ENCODE measurements around the gene CSNK1A1L. TPM values are rescaled to one million over a fixed set of nuclear protein-coding genes. Genes with fewer than 3 reads are reported as not detected.
A peak's percentile ranks its signal among the peaks of the same experiment; 100 is the strongest.

The CSNK1A1L gene
- total and polyA plus RNA-seq, 2 of the 4 experiments (the other 2 are of a cell fraction): not detected

DNA sequence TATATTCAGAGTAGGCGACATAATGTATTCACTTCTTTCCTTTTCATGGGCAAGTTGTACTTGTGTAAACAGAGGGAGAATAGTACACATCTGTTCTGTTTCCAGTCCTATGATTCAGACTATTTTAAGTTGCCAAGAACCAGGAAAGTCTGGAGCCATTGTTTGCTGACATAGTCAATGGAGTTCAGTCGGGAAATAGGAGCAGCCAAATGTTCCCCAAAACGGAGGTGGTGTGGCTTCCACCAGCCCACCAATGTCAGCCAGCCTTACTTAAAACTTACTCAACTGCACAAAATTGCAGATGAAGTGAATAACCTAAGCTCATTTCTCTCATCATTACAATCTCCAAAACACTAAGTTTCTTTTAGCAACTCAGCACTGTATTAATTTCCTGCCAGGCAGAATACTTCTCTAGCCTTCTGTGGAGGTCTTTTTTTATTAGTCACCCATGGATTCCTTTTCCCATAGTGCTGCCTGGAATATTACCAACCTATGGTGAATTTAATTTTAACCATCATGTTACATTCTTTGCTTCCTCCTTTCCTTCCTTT is 22.3 kb upstream of the CSNK1A1L start:
- Histone ChIP-seq H4K91ac (ENCODE audit: insufficient read depth, low read depth, low read length) (peak overlapping the region; percentile 27; the same call in 1 of the 2 replicates), H2AK5ac (ENCODE audit: low read depth, low read length) (no peak overlapping the region), H3K4me2 (ENCODE audit: low read depth, low read length) (peak overlapping the region; percentile 87), H3K23ac (ENCODE audit: low read depth, low read length) (peak overlapping the region; percentile 21; the same call in 1 of the 2 replicates), H3K9me3 (ENCODE audit: control insufficient read depth, insufficient read depth, low read length) (no peaks in the 10 kb centered on the region), H3K4me1 (ENCODE audit: control insufficient read depth, insufficient read depth, low read length) (peaks cover 7% of the 10 kb centered on the region), H2BK20ac (ENCODE audit: low read depth, low read length) (peak overlapping the region; percentile 79; the same call in 1 of the 2 replicates), H3K9ac (ENCODE audit: low read depth, low read length) (no peak overlapping the region), H3K18ac (ENCODE audit: low read depth, low read length) (peak overlapping the region; percentile 64; the same call in 1 of the 2 replicates), H4K20me1 (ENCODE audit: insufficient read depth, low read length) (no peaks in the 10 kb centered on the region), H2BK15ac (ENCODE audit: low read depth, low read length) (no peak overlapping the region), H3K4ac (ENCODE audit: low read depth, low read length) (peak overlapping the region; percentile 51; the same call in 1 of the 2 replicates), H2AK9ac (replicated peaks; ENCODE audit: low read depth, low read length, poor library complexity) (no peak overlapping the region), H3K56ac (ENCODE audit: extremely low read depth, insufficient read depth, low read length) (no peak overlapping the region), H3K9me1 (ENCODE audit: insufficient read depth, low read length) (no peaks in the 10 kb centered on the region; the same call in 1 of the 2 replicates), H3K36me3 (ENCODE audit: control insufficient read depth, insufficient read depth, low read length) (no peaks in the 10 kb centered on the region), H4K8ac (ENCODE audit: low read depth in 2 of 2, low read length in 2 of 2) (peak overlapping the region in 1 of 2 experiments; percentile 90; a peak in 2 of 4 replicates), H2AFZ (replicated peaks; ENCODE audit: low read length, poor library complexity) (peak overlapping the region; percentile 83), H2BK5ac (ENCODE audit: low read depth, low read length, poor library complexity, severe bottlenecking) (peak overlapping the region; percentile 75), H3K4me3 (ENCODE audit: insufficient read depth, low read depth, low read length) (peak overlapping the region; percentile 26; the same call in 1 of the 2 replicates), H3K27ac (ENCODE audit: insufficient read depth, low read length) (peak overlapping the region; percentile 83), H2BK120ac (ENCODE audit: low read depth, low read length) (peak overlapping the region; percentile 70), H4K5ac (ENCODE audit: low read depth, low read length) (peak overlapping the region; percentile 81; the same call in 1 of the 2 replicates), H3K79me1 (ENCODE audit: low read depth in 1 of 2, low read length in 2 of 2) (no peaks in the 10 kb centered on the region), H3K27me3 (ENCODE audit: control insufficient read depth, insufficient read depth, low read length) (no peaks in the 10 kb centered on the region), H3K14ac (replicated peaks; ENCODE audit: low read depth, low read length) (no peak overlapping the region)
- ATAC-seq (ENCODE audit: low read depth) (peak; percentile 86), DNase-seq (peak; percentile 94)
- dilution Hi-C loops (cut with HindIII; ENCODE audit: low sequenced_read_pairs, unreplicated experiment) (no loop called here), in situ Hi-C loops (cut with MboI; ENCODE audit: low sequenced_read_pairs) (no loop called here), intact Hi-C loops (cut with micrococcal nuclease) (no loop called here)
- no TSS peak for BruUV-seq (replicated peaks)
- TF ChIP-seq CEBPB (IDR thresholded peaks at IDR 0.05; ENCODE audit: low read depth, low read length) (no peak), RCOR1 (IDR thresholded peaks at IDR 0.05; ENCODE audit: insufficient replicate concordance, low read length) (peak; percentile 10)
- no CpG with 5 or more reads among the region's 3 CpGs for WGBS, 2 experiments (ENCODE audit: extremely low coverage in 2 of 2, insufficient read length in 1 of 2)
- CTCF ChIA-PET: interaction anchor here (0.7 kb wide), 1 partner anchor 349 kb away, joined by 3 read pairs; no protein-coding TSS in a partner anchor
- POLR2A ChIA-PET (ENCODE audit: unreplicated experiment): no interaction called here

Measured in IMR-90 (cell line).